Activated CD4-positive, CD25-positive, alpha-beta regulatory T cell treated with anti-CD3 and anti-CD28 coated beads, Interleukin-2, amount 50 U/mL, for 72 hours (primary cell): ENCODE measurements around the gene AFAP1.

Experiments
- DNase-seq: peaks from one replicate; pipeline ENCODE4 v3.0.0; 2021

The AFAP1 gene

GRCh38 chr4:7801641-7802040 is 138.0 kb downstream of the AFAP1 start:
- DNase-seq = no peak

- no peak for DNase-seq
Observed at GRCh38 chr4:7801001-7801400, 138.7 kb downstream of the AFAP1 start.

- DNase-seq = no peak
Observed at GRCh38 chr4:7800410-7800809, 139.3 kb downstream of the AFAP1 start.

- DNase-seq = no peak
Observed at GRCh38 chr4:7799736-7800135, 139.9 kb downstream of the AFAP1 start.

GRCh38 chr4:7799306-7799705 is 140.4 kb downstream of the AFAP1 start:
- DNase-seq = no peak

GRCh38 chr4:7798178-7798995 is 141.3 kb downstream of the AFAP1 start:
- DNase-seq = no peak

- no peak for DNase-seq
Observed at GRCh38 chr4:7797330-7797729, 142.3 kb downstream of the AFAP1 start.

GRCh38 chr4:7795983-7796382 is 143.7 kb downstream of the AFAP1 start:
- no peak for DNase-seq

GRCh38 chr4:7793186-7793585 is 146.5 kb downstream of the AFAP1 start:
- no peak for DNase-seq

- no peak for DNase-seq
Observed at GRCh38 chr4:7792616-7793015, 147.0 kb downstream of the AFAP1 start.

GRCh38 chr4:7790999-7791398 is 148.7 kb downstream of the AFAP1 start:
- no peak for DNase-seq

- no peak for DNase-seq
Observed at GRCh38 chr4:7790023-7790422, 149.6 kb downstream of the AFAP1 start.

- DNase-seq = no peak
Observed at GRCh38 chr4:7788694-7789425, 150.8 kb downstream of the AFAP1 start.

- no peak for DNase-seq
Observed at GRCh38 chr4:7788193-7788592, 151.5 kb downstream of the AFAP1 start.

GRCh38 chr4:7787681-7788141 is 151.9 kb downstream of the AFAP1 start:
- DNase-seq = no peak

GRCh38 chr4:7787067-7787466 is 152.6 kb downstream of the AFAP1 start:
- DNase-seq = no peak

- DNase-seq = no peak
Observed at GRCh38 chr4:7786517-7786916, 153.1 kb downstream of the AFAP1 start.

GRCh38 chr4:7786040-7786439 is 153.6 kb downstream of the AFAP1 start:
- DNase-seq = no peak

- DNase-seq = no peak
Observed at GRCh38 chr4:7785017-7785416, 154.6 kb downstream of the AFAP1 start.

- DNase-seq = no peak
Observed at GRCh38 chr4:7784131-7784870, 155.4 kb downstream of the AFAP1 start.

GRCh38 chr4:7783541-7783940 is 156.1 kb downstream of the AFAP1 start:
- DNase-seq = no peak

- no peak for DNase-seq
Observed at GRCh38 chr4:7782783-7783182, 156.9 kb downstream of the AFAP1 start.

GRCh38 chr4:7781993-7782392 is 157.7 kb downstream of the AFAP1 start:
- DNase-seq = no peak

- DNase-seq = no peak
Observed at GRCh38 chr4:7781366-7781765, 158.3 kb downstream of the AFAP1 start.
